GM12878 (cell line): ENCODE results near the gene NTM.

ENCODE experiments used
- ATF3 ChIP-seq: IDR thresholded peaks from 2 replicates; pipeline ENCODE4 v1.6.1; 2011; ENCODE audit warnings: low read depth, mild to moderate bottlenecking, low read length, moderate library complexity, borderline replicate concordance; ENCODE audit errors: extremely low read depth
- BHLHE40 ChIP-seq, 2 experiments: fragments of 450-650 bp in 1 of 2; IDR thresholded peaks; 2 replicates each; pipeline ENCODE4 v1.6.1; 2011 to 2017; ENCODE audit warnings: low read depth in 2 of 2, borderline replicate concordance in 1 of 2, improper control_type of control experiment in 1 of 2, low read length in 1 of 2, mild to moderate bottlenecking in 1 of 2
- BRCA1 ChIP-seq: IDR thresholded peaks from 2 replicates; pipeline ENCODE4 v1.6.1; 2011; ENCODE audit warnings: low read depth, low read length, improper control_type of control experiment
- CEBPB ChIP-seq, 2 experiments: fragments of 150-350 bp in 1 of 2; IDR thresholded peaks; 2 replicates each; pipeline ENCODE4 v1.6.1; 2012 to 2014; ENCODE audit warnings: low read depth in 2 of 2, low read length in 2 of 2, borderline replicate concordance in 1 of 2, inconsistent platforms in 1 of 2
- CREM ChIP-seq: IDR thresholded peaks from 2 replicates; pipeline ENCODE4 v1.6.1; 2014; ENCODE audit warnings: antibody characterized with exemption, low read depth
- MAX ChIP-seq: IDR thresholded peaks from 2 replicates; pipeline ENCODE4 v1.6.1; 2012; ENCODE audit warnings: low read depth, low read length, improper control_type of control experiment
- MTA3 ChIP-seq: IDR thresholded peaks from 2 replicates; pipeline ENCODE4 v1.6.1; 2012; ENCODE audit warnings: low read length, inconsistent platforms, borderline replicate concordance
- NR2C2 ChIP-seq: IDR thresholded peaks from 2 replicates; pipeline ENCODE4 v1.6.1; 2011; ENCODE audit warnings: borderline replicate concordance, low read depth; ENCODE audit not compliant: control insufficient read depth, insufficient read length
- POLR2A ChIP-seq: IDR thresholded peaks from 2 replicates; pipeline ENCODE4 v1.6.1; 2011; ENCODE audit warnings: low read depth, mild to moderate bottlenecking, low read length
- SIX5 ChIP-seq: IDR thresholded peaks from 2 replicates; pipeline ENCODE4 v1.6.1; 2011; ENCODE audit warnings: mild to moderate bottlenecking, low read depth, low read length, moderate library complexity; ENCODE audit not compliant: severe bottlenecking
- SMARCA5 ChIP-seq: fragments of 450-650 bp; IDR thresholded peaks from 2 replicates; pipeline ENCODE4 v1.6.1; 2017; ENCODE audit warnings: mild to moderate bottlenecking
- USF2 ChIP-seq: IDR thresholded peaks from 2 replicates; pipeline ENCODE4 v1.6.1; 2011; ENCODE audit warnings: low read depth, low read length, improper control_type of control experiment, borderline replicate concordance

- no peak for TF ChIP-seq CEBPB (IDR thresholded peaks at IDR 0.05; ENCODE audit: borderline replicate concordance in 1 of 2, low read depth in 2 of 2, low read length in 2 of 2)
- TF ChIP-seq POLR2A = no peak
- TF ChIP-seq NR2C2 = no peak
- no peak for TF ChIP-seq BHLHE40 (IDR thresholded peaks at IDR 0.05; ENCODE audit: borderline replicate concordance in 1 of 2, low read depth in 2 of 2, low read length in 1 of 2)
- TF ChIP-seq BRCA1 = no peak
- TF ChIP-seq SIX5 = no peak
- TF ChIP-seq MTA3 = no peak
- TF ChIP-seq MAX = no peak
- no peak for TF ChIP-seq ATF3
- no peak for TF ChIP-seq SMARCA5
- no peak for TF ChIP-seq USF2
- TF ChIP-seq CREM = no peak
These were observed 712.2 kb downstream of the NTM start for GRCh38 chr11:132082566-132082965.
